ENCODE measurements around the gene CMSS1.

DNA sequence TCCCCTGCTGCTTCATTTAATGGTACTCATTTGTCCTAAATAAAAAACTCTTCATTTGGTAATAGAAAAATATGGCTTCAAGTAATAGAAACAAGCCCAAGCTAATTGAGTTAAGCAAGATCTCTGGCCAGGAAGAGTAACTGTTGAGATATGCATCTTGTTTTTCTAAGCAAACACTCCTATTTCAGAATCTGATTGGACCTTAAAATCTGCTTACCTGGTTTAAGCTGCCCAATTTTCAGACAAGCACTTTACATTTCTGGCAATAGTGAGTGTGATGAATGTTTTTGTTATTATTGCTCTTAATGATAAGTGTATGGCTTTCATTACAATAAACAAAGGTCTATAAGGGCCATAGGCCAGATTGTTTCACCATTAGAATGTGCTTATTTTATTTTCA lies 86.2 kb downstream of the CMSS1 start:
- TF ChIP-seq, protein P1, sequence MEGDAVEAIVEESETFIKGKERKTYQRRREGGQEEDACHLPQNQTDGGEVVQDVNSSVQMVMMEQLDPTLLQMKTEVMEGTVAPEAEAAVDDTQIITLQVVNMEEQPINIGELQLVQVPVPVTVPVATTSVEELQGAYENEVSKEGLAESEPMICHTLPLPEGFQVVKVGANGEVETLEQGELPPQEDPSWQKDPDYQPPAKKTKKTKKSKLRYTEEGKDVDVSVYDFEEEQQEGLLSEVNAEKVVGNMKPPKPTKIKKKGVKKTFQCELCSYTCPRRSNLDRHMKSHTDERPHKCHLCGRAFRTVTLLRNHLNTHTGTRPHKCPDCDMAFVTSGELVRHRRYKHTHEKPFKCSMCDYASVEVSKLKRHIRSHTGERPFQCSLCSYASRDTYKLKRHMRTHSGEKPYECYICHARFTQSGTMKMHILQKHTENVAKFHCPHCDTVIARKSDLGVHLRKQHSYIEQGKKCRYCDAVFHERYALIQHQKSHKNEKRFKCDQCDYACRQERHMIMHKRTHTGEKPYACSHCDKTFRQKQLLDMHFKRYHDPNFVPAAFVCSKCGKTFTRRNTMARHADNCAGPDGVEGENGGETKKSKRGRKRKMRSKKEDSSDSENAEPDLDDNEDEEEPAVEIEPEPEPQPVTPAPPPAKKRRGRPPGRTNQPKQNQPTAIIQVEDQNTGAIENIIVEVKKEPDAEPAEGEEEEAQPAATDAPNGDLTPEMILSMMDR (IDR thresholded peaks at IDR 0.05) = no peak
- TF ChIP-seq POLR2A (IDR thresholded peaks at IDR 0.05) = no peak

Data from uterus (tissue), 2 donors.